GM19452 (cell line): ENCODE data around the gene TSGA10IP.
A peak's percentile ranks its signal among the peaks of the same experiment; 100 is the strongest.

Experiments used
- ATAC-seq: cut with Tn5 transposase; IDR thresholded peaks from one replicate; pipeline ENCODE4 v1.9.1; 2021; ENCODE audit not compliant: unreplicated experiment

Gene TSGA10IP

DNA sequence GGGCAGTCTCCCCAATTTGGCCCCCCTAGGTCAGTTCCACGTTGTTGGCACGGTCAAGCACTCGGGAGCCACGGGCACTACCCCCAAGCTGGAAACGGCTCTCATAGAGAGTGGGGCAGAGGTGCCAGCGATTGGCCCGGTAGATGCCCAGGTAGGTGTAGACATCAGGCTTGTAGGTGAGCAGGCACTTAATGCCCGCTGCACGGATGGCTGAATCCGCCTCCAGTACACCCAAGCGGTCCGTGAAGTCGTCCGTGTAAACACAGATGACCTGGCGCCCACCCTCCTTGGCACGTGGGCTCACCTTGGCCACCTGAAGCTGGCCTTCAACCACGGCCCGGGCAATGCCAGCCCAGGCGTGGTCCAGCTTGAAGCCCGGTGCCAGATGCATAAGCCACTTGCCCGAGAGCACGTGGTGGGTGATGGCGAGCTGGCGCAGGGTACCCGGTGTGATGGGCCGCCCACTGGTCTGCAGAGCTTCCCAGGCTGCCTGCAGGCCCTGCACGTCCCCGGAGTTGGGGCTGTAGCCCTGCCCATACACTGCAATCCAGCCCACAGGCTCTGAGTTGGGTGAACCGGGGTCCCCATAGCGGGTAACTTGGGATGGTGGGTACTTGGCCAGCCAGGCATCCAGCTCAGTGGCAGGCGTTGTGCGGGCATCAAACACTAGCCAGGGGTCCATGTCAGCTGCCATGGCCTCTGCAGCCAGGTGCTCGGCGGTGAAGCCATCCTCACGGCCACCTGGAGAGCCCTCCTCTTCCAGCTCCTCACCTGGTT is 27.7 kb upstream of the TSGA10IP start:
- ATAC-seq: no peak

DNA sequence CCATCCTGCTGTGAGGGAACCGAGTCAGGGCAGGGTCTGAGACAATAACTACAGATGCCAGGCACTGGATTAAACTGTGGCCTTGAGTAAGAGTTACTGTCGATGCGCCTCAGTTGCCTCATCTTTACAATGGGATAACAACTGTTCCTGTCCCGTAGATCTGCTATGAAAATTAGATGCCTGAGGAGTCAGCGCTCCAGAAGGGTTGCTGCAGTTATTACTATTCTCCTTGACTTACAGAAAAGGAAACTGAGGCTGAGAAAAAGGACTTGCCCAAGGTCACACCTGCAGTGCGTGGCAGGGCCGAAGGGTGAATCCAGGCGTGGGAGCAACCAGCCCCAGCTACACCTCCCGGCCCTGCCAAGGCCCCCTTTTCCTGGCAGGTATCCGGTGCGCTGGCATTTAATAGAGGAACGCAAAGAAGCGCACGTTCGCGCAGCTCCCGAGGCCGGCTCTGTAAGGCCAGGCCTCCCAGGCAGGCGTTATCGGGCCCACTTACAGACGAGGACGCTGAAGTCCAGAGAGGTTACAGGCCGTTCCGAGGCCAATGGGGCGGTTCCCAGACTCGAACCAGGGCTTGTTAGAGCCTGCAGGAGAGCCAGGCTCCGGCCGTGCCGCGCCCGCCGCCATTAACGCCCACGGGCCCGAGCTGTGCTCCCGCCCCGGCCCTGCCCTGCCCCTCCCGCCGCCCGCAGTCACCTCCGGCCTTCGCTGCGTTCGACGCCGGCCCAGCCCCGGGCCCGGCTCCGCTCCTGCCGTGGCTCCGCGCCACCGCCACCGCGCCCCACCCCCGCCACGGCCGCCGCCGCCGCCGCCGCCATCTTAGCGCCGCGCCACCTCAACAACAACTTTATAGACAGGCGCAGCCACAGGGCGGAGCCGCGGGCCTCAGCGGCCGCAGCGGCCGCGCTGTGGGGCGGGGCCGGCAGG is 26.8 kb upstream of the TSGA10IP start, which contains the start of gene C11orf68:
Gene C11orf68, minus strand, starts transcription at position 852 of the 930 bp plus-strand sequence. Its CDS starts 31 bp downstream, at position 821.
- peak; percentile 41 for ATAC-seq

DNA sequence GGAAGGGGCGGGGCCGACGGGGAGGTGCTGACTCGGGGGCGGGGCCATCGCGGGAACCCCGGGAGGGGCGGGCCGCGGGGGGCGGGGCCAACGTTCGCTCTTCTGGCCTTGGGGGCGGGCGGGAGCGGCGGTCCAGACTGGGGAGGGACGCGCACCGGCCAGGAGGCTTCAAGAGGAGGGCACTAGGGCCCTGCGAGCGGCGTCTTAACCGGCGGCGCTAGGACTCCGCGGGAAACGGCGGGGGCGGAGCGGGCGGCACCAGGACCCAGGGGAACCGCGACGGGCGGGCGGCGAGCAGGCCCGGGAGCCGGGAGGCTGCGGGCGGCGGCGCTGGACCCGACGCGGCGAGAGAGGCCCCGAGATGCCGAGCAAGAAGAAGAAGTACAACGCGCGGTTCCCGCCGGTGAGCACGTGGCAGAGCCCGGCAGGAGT is 26.1 kb upstream of the TSGA10IP start, which contains the start of gene DRAP1:
Gene DRAP1, plus strand, starts transcription at position 286 of the 432 bp plus-strand sequence. Its CDS starts 76 bp downstream, at position 362.
- ATAC-seq: peak; percentile 79

DNA sequence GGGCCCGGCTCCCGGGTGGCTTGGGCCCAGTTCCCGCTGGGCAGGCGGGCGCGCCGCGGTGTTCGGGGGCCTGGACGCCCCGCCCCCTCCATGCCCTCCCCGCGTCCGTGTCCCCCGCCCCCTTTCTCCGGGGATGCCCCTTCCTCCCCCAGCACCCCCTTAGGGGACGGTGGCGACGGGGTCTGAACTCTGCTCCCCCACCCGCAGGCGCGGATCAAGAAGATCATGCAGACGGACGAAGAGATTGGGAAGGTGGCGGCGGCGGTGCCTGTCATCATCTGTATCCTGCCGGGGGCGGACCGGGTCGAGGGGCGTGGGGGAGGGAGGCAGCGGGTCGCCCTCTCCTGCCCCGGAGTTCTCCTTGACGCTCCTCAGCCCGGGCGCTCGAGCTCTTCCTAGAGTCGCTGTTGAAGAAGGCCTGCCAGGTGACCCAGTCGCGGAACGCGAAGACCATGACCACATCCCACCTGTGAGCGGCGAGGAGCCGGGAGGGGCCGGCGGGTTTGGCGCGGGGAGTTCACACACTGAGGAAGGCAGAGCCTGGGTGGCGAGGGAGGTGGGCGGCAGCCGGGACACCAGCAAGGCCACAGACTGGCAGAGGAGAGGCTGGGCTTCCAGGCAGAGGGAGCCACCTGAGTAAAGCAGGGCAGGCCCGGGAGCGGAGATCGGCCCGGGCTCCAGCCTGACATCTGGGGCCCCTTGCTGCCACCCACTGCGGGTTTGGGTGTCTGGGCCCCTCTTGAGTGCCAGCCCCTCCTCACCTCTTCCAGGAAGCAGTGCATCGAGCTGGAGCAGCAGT is 25.5 kb upstream of the TSGA10IP start:
- peak; percentile 46 for ATAC-seq

DNA sequence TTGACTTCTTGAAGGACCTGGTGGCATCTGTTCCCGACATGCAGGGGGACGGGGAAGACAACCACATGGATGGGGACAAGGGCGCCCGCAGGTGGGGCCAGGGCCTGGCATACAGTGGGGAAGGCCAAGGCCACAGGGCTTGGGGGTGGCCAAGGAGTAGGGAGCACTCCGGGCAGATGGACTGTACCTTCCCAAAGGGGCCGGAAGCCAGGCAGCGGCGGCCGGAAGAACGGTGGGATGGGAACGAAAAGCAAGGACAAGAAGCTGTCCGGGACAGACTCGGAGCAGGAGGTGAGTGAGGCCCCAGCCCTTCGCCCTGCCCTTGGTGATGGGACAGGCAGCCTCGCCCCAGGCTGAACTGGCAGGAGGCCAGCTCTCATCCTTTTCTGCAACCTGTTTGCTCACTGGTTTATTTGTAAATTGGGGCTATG is 24.9 kb upstream of the TSGA10IP start:
- no peak for ATAC-seq

DNA sequence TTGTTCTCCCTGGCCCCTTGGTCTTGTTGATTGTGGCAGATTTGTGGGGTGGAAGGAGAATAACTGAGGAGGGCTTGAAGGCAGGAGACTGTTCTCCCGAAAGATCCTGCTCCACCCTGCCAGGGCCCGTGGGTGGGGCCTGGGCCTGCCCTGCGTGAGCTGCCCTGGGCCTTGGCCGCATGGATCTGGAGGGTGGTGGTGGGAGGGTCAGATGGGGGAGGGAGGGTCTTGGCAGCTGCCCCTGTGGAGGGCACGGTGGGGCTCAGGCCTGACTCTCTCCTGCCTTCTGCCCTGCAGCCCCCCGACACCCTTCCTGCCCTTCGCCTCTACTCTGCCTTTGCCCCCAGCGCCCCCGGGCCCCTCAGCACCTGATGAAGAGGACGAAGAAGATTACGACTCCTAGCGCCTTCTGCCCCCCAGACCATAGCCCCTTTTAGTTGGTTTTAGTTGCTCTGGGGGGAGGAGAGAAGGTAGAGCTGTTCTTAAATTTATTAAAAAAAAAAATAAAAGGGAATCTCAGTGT is 24.2 kb upstream of the TSGA10IP start:
- ATAC-seq: no peak

DNA sequence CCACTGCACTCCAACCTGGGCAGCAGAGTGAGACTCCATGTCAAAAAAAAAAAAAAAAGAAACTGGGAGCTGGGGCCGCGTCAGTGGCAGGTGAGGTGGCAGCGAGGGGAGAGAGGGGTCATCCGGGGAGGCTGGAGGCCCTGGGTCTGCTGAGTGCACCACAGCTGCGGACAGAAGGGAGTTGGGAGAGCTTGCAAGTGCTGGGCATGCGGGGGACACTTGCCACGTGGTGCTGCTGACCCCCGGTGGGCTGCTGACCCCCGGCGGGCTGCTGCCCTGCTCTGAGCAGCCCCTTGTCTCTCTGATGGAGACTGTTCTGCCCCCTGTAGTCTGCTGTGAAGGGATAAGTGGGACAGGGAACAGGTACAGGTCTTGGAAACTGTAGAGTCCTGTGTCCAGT is 23.4 kb upstream of the TSGA10IP start:
- ATAC-seq: no peak

DNA sequence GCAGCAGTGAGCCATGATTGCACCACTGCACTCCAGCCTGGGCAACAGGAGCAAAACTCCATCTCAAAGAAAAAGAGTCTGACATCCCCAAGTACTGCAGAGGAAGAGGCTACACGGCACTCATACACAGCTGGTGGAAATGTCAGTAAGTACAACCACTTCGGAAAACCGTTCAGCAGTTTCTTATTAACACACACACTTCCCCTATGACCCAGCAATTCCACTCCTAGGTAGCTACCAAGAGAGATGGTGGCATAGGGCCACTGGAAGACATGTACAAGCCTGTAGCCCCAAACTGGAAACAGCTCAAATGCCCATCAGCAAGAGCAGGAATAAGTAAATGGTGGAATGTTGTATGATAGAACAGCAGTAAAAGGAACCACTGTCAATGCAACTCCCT is 22.7 kb upstream of the TSGA10IP start:
- ATAC-seq: no peak

DNA sequence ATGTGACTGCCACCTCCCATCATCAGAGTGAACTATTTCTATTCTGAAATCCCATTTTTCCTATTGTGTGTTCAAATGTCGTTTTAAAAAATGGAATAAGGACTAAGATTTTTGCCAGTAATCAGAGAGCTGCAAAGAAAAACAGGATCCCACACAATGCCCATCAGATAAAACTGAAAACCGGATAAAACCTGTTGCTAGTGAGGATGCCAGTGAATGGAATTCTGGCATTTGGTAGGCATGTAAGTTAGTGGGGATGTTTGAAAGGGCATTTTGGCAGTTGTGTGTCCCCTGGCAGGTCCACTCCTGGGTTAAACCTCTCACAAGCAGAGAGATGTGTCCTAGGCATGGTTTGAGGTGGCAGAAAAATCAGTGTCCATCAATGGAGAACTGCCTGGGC is 19.9 kb upstream of the TSGA10IP start:
- ATAC-seq: no peak

DNA sequence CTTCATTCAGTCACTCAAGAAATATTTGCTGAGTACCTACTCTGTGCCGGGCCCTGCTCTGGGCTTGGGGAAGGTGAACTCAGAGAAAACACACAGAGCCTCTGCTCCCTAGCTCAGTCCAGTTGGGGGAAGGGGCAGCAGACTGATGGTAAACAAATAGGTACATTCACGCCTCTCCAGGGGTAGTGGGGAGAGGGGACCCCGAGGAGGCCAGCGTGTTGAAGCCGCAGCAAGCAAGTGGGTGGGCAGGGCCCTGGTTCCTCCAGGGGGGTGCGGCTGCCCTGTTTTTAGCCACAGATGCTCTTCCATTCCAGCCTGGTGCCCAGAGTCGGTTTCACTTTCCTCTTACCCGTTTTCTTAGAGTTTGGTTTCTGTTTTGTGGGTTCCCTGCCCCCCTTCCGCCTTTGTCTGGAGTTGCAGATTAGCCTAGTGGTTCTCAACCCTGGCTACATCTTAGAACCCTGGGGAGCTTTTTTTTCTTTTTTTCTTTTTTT is 17.3 kb upstream of the TSGA10IP start:
- no peak for ATAC-seq

DNA sequence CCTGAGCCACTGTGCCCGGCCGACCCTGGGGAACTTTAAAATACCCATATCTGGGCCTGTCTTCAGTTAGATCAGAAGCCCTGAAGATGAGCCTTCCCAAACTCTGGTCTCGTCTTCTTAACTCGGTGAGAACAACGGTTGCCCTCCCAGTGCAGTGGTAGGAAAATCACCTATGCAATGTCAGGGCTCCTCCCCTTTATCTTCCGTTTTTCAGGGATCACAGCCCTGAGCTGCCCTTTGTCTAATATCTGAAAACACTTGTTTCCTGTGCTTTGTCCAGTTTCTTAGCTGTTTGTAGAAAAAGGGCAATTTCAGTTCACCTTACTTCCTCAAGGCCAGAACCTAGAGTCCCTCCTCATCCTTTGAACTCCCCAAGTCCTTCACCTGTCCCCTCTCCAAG is 16.6 kb upstream of the TSGA10IP start:
- ATAC-seq: no peak

DNA sequence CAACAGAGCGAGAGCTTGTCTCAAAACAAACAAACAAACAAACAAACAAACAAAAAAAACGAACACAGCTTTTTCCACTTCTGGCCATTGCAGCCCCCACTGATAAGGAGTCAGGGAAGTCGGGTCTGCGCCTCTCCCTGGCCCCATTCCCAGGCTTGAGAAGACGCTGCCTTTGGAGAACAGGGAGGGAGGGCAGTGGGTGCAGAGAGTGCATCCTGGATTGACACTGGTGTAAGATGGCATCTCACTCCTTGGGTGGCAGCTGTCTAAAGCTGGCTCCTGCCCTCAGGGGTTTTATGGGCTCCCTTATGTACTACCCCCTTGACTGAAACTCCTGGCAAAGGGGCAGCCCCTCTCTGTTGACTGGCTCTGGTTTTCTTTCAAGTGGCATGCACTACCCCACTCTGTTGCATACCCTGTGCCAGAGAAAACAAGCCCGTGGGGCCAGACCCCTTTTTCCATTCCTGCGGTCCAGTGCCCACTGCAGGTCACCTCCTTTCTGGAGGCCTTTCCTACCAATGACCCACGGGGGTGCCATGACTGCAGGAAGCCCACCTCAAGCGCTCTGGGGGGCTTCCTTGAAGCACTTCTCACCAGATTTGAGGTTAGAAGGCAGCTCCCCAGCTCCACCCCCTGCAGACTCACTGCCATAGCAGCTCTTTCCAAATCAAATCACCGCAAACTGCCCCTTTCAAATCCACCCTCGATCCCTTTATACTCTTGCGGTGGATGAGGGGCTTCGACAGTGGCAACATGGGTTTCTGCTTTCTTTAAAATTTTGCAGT is 13.3 kb upstream of the TSGA10IP start:
- no peak for ATAC-seq

DNA sequence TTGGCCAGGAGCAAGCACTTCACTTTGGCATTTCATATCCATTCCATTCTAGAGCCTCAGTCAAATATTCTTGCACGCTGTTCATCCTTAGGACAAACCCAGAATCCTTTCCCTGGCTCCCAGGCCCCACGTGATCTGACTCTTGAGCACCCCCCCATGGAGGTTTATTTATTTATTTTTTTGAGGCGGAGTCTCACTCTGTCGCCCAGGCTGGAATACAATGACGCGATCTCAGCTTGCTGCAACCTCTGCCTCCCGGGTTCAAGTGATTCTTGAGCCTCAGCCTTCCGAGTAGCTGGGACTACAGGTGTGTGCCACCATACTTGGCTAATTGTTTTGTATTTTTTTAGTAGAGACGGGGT is 12.7 kb upstream of the TSGA10IP start:
- no peak for ATAC-seq

DNA sequence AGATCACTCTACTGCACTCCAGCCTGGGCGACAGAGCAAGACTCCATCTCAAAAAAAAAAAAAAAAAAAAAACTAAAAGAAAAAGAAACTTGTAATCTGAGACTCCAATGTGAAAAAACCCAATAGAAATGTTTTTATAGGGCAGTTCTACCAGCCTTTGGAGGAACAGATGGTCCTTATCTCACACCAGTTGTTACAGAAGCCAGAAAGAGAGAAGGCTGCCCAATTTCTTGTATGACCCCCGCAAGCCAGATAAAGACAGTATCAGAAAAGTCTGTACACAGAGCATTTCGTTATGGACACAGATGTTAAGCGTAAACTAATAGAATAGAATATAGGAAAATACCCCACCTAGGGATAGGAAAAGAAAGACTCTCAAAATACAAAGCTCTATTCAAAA is 11.3 kb upstream of the TSGA10IP start:
- no peak for ATAC-seq

DNA sequence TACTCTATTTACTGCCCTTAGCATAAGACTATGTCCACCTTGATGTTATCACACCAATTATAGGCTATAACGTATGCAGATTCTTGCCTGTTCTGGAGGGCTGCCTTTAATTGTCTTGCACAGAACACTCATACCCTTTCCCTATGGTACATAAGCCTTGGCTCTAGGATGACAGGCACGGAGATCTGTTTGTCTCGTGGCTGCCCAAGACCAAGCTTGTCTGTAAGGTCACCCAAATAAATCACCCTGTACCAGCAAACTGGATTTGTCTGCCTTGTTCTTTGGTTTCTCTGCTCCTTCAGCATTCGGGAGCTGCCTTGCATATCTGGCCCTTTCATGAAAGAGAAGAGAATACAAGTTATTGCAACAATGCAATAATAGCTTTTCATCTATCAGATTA is 7.5 kb upstream of the TSGA10IP start:
- no peak for ATAC-seq

DNA sequence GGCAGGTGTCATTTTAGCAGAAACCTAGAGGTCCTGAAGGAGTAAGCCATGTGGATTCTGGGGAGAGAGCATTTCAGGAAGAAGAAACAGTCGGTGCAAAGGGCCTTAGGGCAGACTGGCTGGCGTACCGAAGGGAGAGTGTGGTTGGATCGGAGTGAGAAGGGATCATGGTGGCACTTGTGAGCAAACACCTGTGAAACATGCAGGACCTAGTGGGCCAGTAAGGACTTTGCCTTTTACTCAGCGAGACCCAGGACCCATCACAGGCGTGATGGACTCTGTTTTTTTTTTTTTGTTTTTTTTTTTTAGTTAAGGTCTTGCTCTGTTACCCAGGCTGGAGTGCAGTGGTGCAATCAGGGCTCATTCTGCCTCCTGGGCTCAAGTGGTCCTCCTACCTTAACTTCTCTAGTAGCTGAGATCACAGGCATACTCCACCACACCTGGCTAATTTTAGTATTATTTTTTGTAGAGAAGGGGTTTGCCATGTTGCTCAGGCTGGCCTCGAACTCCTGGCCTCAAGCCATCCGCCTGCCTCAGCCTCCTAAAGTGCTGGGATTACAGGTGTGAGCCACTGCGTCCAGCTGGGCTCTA is 3.5 kb upstream of the TSGA10IP start:
- ATAC-seq: no peak

DNA sequence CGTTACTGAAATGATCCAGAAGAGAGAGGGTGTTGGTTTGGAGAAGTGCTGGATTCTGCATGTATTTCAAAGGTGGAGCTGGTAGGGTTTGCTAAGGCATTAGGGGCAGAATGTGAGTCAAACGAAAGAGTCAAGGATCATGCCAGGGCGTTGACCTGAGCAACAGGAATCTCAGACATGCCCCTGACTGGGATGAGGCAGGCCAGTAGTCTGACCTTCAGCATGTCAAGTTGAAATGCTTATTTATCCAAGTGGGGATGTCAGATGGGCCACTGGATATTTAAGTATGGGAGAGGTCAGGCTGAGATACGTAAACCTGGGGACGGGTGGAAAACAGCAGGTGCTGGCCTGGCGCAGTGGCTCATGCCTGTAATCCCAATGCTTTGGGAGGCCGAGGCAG is 2.7 kb upstream of the TSGA10IP start:
- ATAC-seq: no peak

DNA sequence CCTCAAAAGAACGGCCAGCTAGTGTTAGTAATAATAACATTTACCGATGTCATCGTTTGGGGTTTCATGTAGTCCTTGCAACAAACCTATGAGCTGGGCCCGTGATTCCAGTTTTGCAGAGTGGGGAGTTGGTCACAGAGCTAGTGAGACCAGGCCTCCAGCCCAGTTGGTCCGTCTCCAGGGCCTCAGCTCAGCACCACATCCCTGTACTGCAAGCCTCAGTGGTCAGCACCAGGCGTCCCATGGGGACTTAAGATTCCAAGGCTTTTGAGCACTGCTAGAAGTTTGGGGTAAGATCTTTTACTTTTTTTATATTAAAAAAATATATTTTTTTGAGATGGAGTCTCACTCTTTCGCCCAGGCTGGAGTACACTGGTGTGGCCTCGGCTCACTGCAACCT is 1.1 kb upstream of the TSGA10IP start:
- no peak for ATAC-seq

DNA sequence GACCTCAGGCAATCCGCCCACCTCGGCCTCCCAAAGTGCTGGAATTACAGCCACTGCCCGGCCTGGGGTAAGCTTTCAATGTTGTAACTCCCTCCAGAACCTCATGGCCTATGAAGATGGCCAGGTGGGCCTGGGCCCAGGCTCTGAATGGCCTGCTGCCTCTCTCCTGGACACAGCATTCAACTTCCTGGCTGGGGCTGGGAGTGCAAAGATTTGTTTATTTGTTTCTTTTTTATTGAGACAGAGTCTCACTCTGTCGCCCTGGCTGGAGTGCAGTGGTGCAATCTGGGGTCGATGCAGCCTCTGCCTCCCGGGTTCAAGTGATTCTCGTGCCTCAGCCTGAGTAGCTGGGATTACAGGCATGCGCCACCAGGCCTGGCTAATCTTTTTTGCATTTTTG is 513 bp upstream of the TSGA10IP start:
- ATAC-seq: no peak
